K562 (cell line): Measurements from ENCODE around the gene TERB2. TPM values are rescaled to one million over a fixed set of nuclear protein-coding genes. Genes with fewer than 3 reads are reported as not detected.
A peak's percentile ranks its signal among the peaks of the same experiment; 100 is the strongest.

ENCODE experiments used
- ATAC-seq: fragments of 200-7000 bp; cut with Tn5 transposase; 3 replicates; pipeline ENCODE4 v1.9.1; 2020; ENCODE audit warnings: moderate library complexity
- BruUV-seq: library from RNA; stranded (reverse); fragments of 400-500 nt; replicated peaks from 2 replicates; lab custom pipeline; 2021; lab: Mats Ljungman, UMichigan
- CTCF ChIA-PET: fragments of 300-600 bp; formaldehyde crosslinking; extraction: SDS; loops from one replicate; lab custom pipeline; 2021; ENCODE audit warnings: low intra/inter-chr PET ratio; lab: Yijun Ruan, JAX
- POLR2A ChIA-PET: fragments of 300-600, 350-650 bp; sonication (Branson Sonifier 250); formaldehyde crosslinking; extraction: SDS; loops from one replicate; lab custom pipeline; 2021; ENCODE audit warnings: antibody characterized with exemption, inconsistent platforms; lab: Yijun Ruan, JAX
- DNase-seq, 4 experiments: peaks; one replicate each; pipeline versions ENCODE4 v3.0.0 to v3.0.0-alpha.2; 2011 to 2018; ENCODE audit warnings: low spot score in 3 of 4, mixed read lengths in 3 of 4; ENCODE audit errors: extremely low read depth in 1 of 4
- FAIRE-seq: peaks from 2 replicates; lab custom pipeline; 2011; peaks lifted over from hg19 to GRCh38; lab: Jason Lieb, UNC
- H2AFZ ChIP-seq: 2 replicates; pipeline ENCODE4 v1.6.0; 2011; ENCODE audit warnings: low read depth, low read length, control low read depth, inconsistent platforms
- H3K27ac ChIP-seq: fragments of 200-600 bp; 3 replicates; pipeline ENCODE4 v1.8.0; 2011; ENCODE audit warnings: low read depth, mild to moderate bottlenecking, control low read depth, inconsistent platforms, low read length, moderate library complexity, mixed read lengths; ENCODE audit errors: extremely low read depth
- H3K27me3 ChIP-seq, 2 experiments: fragments of 300-600 bp in 1 of 2; 2 replicates in 1 of 2; 3 replicates in 1 of 2; pipeline versions ENCODE4 v1.6.0 to v1.8.0; 2011; ENCODE audit warnings: inconsistent platforms in 2 of 2, low read length in 2 of 2, mild to moderate bottlenecking in 1 of 2, mixed read lengths in 1 of 2, moderate library complexity in 1 of 2; ENCODE audit not compliant: control insufficient read depth in 2 of 2, insufficient read depth in 2 of 2
- H3K36me3 ChIP-seq: fragments of 300-600 bp; 3 replicates; pipeline ENCODE4 v1.8.0; 2011; ENCODE audit warnings: mild to moderate bottlenecking, low read length, inconsistent platforms; ENCODE audit not compliant: control insufficient read depth, insufficient read depth
- H3K4me1 ChIP-seq, 2 experiments: fragments of 200-600 bp in 1 of 2; replicated peaks in 1 of 2; 2 replicates in 1 of 2; 3 replicates in 1 of 2; pipeline versions ENCODE4 v1.5.1 to v1.8.0; 2011; ENCODE audit warnings: inconsistent platforms in 2 of 2, low read length in 2 of 2, mild to moderate bottlenecking in 1 of 2, mixed read lengths in 1 of 2, moderate library complexity in 1 of 2; ENCODE audit not compliant: control insufficient read depth in 2 of 2, insufficient read depth in 2 of 2
- H3K4me2 ChIP-seq: 2 replicates; pipeline ENCODE4 v1.6.1; 2011; ENCODE audit warnings: low read length, control low read depth, inconsistent platforms, mixed read lengths; ENCODE audit not compliant: insufficient read depth
- H3K4me3 ChIP-seq: fragments of 200-600 bp; sonication (generic), shearing (Covaris generic); 2 replicates; pipeline ENCODE4 v1.5.1; 2016; ENCODE audit warnings: control low read depth, inconsistent platforms
- H3K79me2 ChIP-seq: fragments of 200-600 bp; 3 replicates; pipeline ENCODE4 v1.8.0; 2011; ENCODE audit warnings: low read length, inconsistent platforms; ENCODE audit not compliant: control insufficient read depth, insufficient read depth
- H3K9ac ChIP-seq, 2 experiments: 2 replicates each; pipeline versions ENCODE4 v1.6.0 to v1.6.1; 2011; ENCODE audit warnings: low read depth in 2 of 2, low read length in 2 of 2, control low read depth in 1 of 2, inconsistent platforms in 1 of 2, mild to moderate bottlenecking in 1 of 2, mixed read lengths in 1 of 2; ENCODE audit not compliant: insufficient read depth in 1 of 2
- H3K9me1 ChIP-seq: one replicate; pipeline ENCODE4 v1.6.0; 2011; ENCODE audit warnings: inconsistent platforms, mild to moderate bottlenecking, low read length, moderate library complexity; ENCODE audit not compliant: control insufficient read depth, insufficient read depth
- H3K9me3 ChIP-seq: replicated peaks from 2 replicates; pipeline ENCODE4 v1.5.1; 2011; ENCODE audit warnings: low read depth, low read length, inconsistent platforms; ENCODE audit not compliant: control insufficient read depth, insufficient read depth
- H4K20me1 ChIP-seq: replicated peaks from 2 replicates; pipeline ENCODE4 v1.6.1; 2011; ENCODE audit warnings: low read length, inconsistent platforms, mixed read lengths; ENCODE audit not compliant: control insufficient read depth, insufficient read depth
- ATF1 ChIP-seq, 2 experiments: fragments of 450-650 bp in 1 of 2; IDR thresholded peaks; 2 replicates each; pipeline ENCODE4 v1.6.1; 2016; ENCODE audit warnings: missing compliant biosample characterization in 1 of 2, missing genetic modification characterization in 1 of 2
- HDGF ChIP-seq: fragments of 450-650 bp; IDR thresholded peaks from 2 replicates; pipeline ENCODE4 v1.6.1; 2016
- HNRNPH1 ChIP-seq: fragments of 200-400 bp; formaldehyde crosslinking; optimal IDR thresholded peaks from 2 replicates; pipeline ENCODE3; 2017; ENCODE audit warnings: low read depth, mild to moderate bottlenecking, low read length, moderate library complexity
- MCM3 ChIP-seq: fragments of 450-650 bp; IDR thresholded peaks from 2 replicates; pipeline ENCODE4 v1.6.1; 2016
- PHB ChIP-seq: fragments of 250-450 bp; sonication (Bioruptor Pico); IDR thresholded peaks from 2 replicates; pipeline ENCODE4 v1.5.0; 2021
- UBTF ChIP-seq, 2 experiments: IDR thresholded peaks; 2 replicates each; pipeline ENCODE4 v1.6.1; 2012; ENCODE audit warnings: improper control_type of control experiment in 2 of 2, low read depth in 2 of 2, low read length in 2 of 2, borderline replicate concordance in 1 of 2
- YBX1 ChIP-seq: fragments of 450-650 bp; IDR thresholded peaks from 2 replicates; pipeline ENCODE4 v1.7.1; 2016; ENCODE audit warnings: mild to moderate bottlenecking
- WGBS: fragments of 100-300 bp; shearing (Covaris generic); methylation state at CpG from one replicate; pipeline ENCODE4 v1.1.6; 2016; ENCODE audit warnings: low coverage, mixed read lengths; ENCODE audit not compliant: insufficient coverage; ENCODE audit errors: missing lambda C conversion rate; 5-methylcytosine and 5-hydroxymethylcytosine counted together
- in situ Hi-C: fragments of 300-500 bp; cut with MboI; formaldehyde crosslinking; loops from 4 replicates; pipeline ENCODE4 v1.15.0; 2018; ENCODE audit warnings: inconsistent platforms, mixed read lengths
- intact Hi-C: fragments of 100-400 bp; cut with micrococcal nuclease; formaldehyde crosslinking; loops from 2 replicates; pipeline ENCODE4 v1.14.2; 2022
- polyA plus RNA-seq, 8 experiments: library from polyadenylated mRNA; depleted of rRNA in 4 of 8; stranded (reverse) in 5 of 8; unstranded in 3 of 8; fragments of >200 nt; fragmentation: Nextera tagmentation in 2 of 8; fragmentation: Illumina TruSeq in 1 of 8; extraction: Ambion mirVana in 2 of 8; extraction: Trizol in 1 of 8; gene quantifications; 2 replicates each; pipeline versions ENCODE4 v1.2.1 to v1.2.3, GENCODE V29; 2011 to 2014; ENCODE audit warnings: inconsistent platforms in 1 of 8, missing spikeins in 1 of 8
- total RNA-seq, 7 experiments: library from RNA; depleted of rRNA in 6 of 7; stranded (reverse); fragments of >200 nt in 6 of 7; fragmentation: Illumina TruSeq in 2 of 7; extraction: Trizol in 2 of 7; gene quantifications; 2 replicates each; pipeline versions ENCODE4 v1.2.1 to v1.2.3, GENCODE V29; 2011 to 2021; ENCODE audit warnings: low replicate concordance in 1 of 7
- TF ChIP-seq, protein P1 (sequence below): fragments of 250-450 bp; sonication (Bioruptor Pico); IDR thresholded peaks from 2 replicates; pipeline ENCODE4 v1.5.0; 2020; ENCODE audit warnings: mild to moderate bottlenecking

TERB2 gene
- total and polyA plus RNA-seq, 9 of the 15 experiments (the other 6 are each of a cell fraction or from before 2014, with no cell fraction given), result not detected

GRCh38 chr15:45026651-45027190 is 70.2 kb downstream of the TERB2 start:
- no peak overlapping the region for H3K4me3 ChIP-seq
- CTCF ChIA-PET, result no interaction called here
- peak overlapping the region; percentile 4; the same call in 1 of the 2 replicates for H2AFZ ChIP-seq
- BruUV-seq, result no TSS peak
- WGBS, result 36% methylated on average over 5 of the region's 5 CpGs
- H3K9ac ChIP-seq, result peak overlapping the region in 1 of 2 experiments; percentile 24; a peak in 1 of 4 replicates
- peak overlapping the region; percentile 33 for H3K27ac ChIP-seq
- FAIRE-seq (no peak), DNase-seq (peak in 2 of 4 experiments; percentile 25 to 41)
- no peaks in the 10 kb centered on the region for H4K20me1 ChIP-seq
- POLR2A ChIA-PET, result no interaction called here
- no peaks in the 10 kb centered on the region for H3K9me1 ChIP-seq
- H3K36me3 ChIP-seq, result peaks cover 22% of the 10 kb centered on the region
- H3K4me2 ChIP-seq, result peak overlapping the region; percentile 47
- peaks cover 5% of the 10 kb centered on the region for H3K9me3 ChIP-seq
- H3K4me1 ChIP-seq, result peaks cover 21 to 37% of the 10 kb centered on the region in 2 experiments; a peak in 4 of 5 replicates
- in situ Hi-C loops, result loop anchor here (5.0 kb wide), 1 partner anchor 54 kb away; no protein-coding TSS in a partner anchor
- intact Hi-C loops, result loop anchor here (5.0 kb wide), 1 partner anchor 34 kb away; no protein-coding TSS in a partner anchor
- H3K79me2 ChIP-seq, result peaks cover 39% of the 10 kb centered on the region
- TF ChIP-seq HDGF (no peak), MCM3 (no peak), UBTF (IDR thresholded peaks at IDR 0.05; ENCODE audit: borderline replicate concordance in 1 of 2, low read depth in 2 of 2, low read length in 2 of 2) (0 out of 4 replicates have a peak, but pooled peaks of 1 of the 2 experiments have one; percentile 35), ATF1 (CRISPR knock-in tag; IDR thresholded peaks at IDR 0.05) (no peak), ATF1 (tag; IDR thresholded peaks at IDR 0.05) (no peak), PHB (CRISPR knock-in tag) (no peak), YBX1 (no peak), HNRNPH1 (no peak)
- TF ChIP-seq, protein P1, sequence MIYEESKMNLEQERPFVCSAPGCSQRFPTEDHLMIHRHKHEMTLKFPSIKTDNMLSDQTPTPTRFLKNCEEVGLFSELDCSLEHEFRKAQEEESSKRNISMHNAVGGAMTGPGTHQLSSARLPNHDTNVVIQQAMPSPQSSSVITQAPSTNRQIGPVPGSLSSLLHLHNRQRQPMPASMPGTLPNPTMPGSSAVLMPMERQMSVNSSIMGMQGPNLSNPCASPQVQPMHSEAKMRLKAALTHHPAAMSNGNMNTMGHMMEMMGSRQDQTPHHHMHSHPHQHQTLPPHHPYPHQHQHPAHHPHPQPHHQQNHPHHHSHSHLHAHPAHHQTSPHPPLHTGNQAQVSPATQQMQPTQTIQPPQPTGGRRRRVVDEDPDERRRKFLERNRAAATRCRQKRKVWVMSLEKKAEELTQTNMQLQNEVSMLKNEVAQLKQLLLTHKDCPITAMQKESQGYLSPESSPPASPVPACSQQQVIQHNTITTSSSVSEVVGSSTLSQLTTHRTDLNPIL, result no peak
- TF ChIP-seq, all 486 proteins: peak for 1
- no peak for ATAC-seq
- no peaks in the 10 kb centered on the region for H3K27me3 ChIP-seq
